Measurements from ENCODE around the gene KRT83.

KRT83 gene

DNA sequence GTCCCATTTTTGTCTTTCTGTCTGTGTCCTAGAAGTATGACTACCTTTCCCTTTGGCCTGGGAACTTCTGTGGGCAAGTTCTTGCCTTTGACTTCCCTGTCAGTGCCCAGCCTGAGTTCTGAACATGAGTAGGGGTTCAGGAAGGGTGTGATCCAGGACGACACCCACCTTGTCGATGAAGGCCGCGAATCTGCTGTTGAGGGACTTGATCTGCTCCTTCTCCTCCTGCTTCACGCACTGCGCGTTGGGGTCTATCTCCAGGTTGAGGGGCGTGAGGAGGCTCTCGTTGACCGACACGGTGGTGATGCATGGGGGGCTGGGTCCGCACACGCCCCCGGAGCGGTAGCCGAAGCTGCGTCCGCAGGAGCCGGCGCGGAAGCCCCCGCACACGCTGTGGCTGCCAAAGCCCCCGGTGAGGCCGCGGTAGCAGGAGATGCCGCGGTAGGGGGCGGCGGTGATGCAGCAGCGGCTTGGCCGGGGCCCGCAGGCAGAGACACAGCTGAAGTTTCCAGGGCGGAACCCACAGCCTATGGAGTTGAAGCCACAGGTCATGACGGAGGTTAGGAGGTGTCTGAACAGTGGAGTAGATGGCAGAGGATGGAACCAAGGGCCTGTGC is at the start of gene KRT83:
Gene KRT83 (minus strand): TSS at position 615 of the 617 bp plus-strand sequence. CDS start 63 bp downstream, at position 552.
- DNase-seq, result no peak

DNA sequence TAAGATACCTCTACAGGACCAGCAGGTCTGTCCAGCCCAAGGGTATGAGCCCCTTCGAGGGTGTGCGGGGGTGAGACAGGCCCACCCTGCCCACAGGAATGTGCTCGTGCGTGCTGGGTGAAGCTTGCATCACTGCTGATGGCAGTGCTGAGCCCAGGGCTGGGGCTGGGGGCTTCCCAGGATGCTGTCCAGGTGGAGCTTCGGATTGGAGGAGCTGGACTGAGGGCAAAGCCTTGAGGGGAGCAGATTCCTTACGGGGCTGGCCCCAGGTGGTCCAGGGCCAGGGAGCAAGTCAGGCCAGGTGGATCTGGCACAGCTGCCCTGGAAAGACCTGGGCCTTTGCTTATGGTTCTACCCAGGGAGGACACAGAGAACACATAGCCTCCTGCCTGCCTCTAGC is 48.6 kb upstream of the KRT83 start:
- no peak for DNase-seq

DNA sequence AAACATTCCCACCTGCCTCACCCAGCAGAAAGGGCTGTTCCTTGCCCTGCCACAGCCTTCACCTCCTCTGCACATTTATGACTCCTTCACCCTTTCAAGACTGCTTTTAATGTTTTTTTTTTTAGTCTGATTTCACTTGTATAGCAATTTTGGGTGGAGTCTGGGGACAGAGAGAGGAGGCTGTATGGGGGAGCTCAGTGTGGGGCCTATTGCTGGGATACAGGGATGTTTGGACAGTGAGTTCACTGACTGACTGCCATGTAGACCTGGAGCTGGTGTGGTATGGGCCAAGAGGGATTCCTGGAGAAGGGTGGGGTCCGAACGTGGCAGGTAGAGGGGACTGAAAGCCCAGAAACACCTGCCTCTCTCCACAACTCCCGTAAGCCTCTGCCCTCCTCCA is 48.0 kb upstream of the KRT83 start:
- DNase-seq, result no peak

DNA sequence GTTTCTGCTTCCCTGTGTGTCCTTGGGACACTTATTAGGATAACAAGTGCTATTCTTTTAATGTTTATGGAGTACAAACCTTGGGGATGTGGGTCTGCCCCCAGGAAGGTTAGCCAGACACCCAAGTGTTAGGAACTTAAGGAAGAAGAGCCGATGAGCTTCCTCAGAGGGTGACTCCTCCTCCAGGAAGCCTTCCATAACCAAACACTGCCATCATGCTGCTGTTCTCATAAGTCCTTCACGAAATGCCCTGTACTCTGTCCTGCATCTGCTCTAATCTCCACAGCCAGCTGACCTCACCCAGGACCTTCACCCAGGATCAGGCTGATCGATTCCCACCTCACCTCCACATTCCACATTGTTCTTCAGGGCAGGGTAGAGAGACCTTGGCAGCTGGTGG is 47.3 kb upstream of the KRT83 start:
- no peak for DNase-seq

DNA sequence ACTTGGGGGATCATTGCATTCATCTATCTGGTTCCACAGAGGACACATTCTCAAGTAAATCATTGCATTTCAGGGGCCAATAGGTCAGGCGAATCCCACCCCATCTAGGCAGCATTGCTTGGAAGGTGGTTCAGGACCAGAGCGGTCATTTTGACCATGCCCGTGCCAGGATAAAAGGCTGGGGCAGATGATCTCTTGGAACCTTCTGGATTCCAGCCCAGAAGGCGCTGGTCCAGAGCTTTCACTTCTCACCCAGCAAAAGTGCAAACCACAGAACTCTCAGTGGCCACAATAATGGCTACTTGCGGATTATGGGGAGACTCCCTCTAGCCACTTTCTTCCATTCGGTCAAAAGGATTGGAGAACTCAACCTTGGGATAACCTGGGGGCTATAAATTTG is 46.7 kb upstream of the KRT83 start:
- DNase-seq, result no peak

DNA sequence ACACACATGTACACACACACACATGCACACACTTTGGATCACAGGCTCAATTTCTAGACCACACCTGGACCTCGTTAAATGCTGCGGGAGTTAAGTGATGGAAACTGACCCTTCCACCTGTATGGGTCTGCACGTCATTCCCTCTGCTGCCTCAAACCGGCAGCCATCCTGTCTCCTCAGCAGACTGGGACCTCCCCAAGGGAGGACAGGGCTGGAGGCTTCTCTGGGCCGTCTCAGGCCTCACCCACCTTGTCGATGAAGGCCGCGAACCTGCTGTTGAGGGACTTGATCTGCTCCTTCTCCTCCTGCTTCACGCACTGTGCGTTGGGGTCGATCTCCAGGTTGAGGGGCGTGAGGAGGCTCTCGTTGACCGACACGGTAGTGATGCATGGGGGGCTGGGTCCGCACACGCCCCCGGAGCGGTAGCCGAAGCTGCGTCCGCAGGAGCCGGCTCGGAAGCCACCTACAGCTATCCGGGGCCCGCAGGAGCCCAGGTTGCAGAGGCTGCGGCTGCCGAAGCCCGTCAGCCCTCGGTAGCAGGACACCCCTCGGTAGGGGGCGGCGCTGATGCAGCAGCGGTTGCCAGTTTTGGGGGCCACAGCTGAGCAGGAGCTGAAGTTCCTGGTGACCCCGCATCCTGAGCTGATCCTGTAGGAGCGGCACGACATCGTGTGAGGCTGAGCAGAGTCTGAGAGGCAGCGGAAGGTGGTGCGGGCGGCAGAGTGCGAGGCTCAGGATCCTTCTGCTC is 45.7 kb upstream of the KRT83 start, which contains the start of gene KRT85:
Gene KRT85 (minus strand): TSS at position 744 of the 748 bp plus-strand sequence. CDS start 76 bp downstream, at position 668.
- no peak for DNase-seq

DNA sequence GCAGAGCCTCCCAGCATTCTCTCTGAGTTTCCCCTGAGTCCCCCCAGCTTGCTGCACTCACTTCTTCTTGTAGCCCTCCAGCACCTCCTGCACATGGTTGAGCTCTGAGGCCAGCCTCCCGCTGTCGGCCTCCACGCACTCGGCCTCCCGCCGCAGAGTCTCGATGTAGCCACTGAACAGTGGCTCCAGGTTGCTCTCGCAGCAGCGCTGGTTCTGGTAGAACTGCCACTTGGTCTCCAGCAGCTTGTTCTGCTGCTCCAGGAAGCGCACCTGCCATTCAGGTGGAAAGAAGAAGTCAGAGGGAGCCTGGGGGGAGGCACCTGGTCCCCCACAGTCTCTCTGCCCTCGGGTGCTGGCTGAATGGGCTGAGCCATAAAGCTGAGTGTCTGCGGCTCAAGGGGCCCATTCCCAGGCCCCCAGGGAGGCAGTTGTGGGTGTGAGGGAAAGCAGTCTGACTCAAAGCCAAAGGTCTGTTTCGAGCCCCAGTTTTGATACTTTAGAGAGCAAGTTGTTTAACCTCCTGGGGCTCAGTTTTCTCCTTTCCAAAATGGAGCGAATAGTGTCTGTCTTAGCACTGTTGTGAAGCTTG is 43.8 kb upstream of the KRT83 start:
- no peak for DNase-seq

DNA sequence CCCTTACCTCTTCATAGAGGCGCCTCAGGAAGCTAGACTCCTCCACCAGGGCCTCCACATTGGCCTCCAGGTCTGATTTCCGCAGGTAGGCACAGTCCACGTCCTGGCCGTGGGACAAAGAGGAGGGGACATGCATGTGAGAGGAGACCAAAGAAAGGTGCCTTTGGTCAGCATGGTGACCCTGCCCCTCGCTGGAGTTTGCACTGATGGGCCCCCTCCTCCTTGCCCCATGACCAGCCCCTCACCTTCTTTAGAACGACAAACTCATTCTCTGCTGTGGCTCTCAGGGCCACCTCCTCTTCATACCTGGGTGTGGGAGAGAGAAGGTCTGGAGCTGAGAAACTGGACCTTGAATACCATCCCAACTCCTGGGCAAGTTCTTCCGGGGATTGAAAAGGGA is 42.9 kb upstream of the KRT83 start:
- no peak for DNase-seq

DNA sequence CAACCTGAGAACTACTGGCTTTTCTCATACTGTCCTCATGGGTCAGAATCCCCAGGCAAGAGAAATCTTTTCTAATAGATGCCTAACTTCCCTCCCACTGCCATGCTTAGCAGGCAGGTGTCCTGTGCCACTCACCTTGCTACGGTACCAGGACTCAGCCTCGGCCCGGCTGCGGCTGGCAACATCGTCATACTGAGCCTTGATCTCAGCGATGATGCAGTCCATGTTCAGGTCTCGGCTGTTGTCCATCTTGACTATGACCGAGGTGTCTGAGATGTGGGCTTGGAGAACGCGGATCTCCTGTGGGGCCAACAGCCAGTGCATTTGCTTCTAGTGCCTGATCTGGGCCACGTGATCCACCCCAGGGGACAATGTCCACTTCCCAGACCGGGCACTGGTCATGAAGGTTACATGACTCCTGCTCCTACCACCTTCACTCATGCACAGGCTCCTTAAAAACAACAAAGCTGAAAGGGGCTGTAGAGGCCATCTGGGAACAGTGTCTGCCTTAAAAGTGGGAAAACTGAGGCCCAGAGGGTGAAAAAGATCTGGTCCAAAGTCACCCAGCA is 42.0 kb upstream of the KRT83 start:
- no peak for DNase-seq

DNA sequence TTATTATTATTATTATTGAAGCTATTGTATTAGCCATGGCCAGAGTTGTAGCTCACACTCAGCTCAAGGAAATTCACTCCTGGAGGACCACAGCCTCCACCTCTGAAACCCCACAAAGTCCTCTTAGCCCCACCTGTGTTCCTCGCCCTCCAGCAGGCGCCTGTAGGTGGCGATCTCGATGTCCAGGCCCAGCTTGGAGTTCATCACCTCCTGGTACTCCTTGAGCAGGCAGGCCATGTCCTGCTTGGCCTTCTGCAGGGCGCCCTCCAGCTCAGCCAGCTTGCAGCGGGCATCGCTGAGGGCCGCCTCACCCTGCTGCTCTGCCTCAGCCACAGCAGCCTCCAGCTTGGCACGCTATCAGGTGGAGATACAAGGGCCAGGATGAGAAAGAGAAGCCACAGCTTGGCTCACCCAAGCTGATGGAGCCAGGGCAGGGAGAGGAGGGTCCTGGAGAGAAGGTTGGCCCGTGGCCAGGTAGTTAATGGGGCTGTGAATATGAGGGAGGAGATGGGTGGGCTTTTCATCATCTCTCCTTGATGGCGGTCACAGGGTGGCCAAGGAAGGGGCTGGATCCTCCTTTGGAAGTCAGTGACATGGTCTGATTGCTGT is 41.0 kb upstream of the KRT83 start:
- no peak for DNase-seq

DNA sequence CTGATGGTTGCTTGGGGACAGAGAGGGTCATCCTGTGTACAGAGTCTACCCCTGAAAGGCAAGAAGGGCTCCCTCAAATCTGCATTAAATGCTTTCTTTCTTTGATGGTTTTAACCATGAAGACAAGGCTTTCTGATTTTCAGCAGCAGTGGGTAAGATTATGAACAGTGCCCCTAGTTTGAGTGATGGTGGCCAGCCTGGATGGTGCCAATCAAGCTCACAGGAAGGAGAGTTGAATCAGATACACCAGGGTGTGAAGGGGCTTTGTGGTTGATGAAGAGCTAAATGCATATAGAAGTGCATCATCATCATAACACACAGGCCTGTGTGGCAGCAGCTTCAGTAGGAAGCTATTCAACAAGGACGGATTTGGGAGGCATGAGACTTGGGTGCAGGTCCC is 40.4 kb upstream of the KRT83 start:
- DNase-seq, result no peak

DNA sequence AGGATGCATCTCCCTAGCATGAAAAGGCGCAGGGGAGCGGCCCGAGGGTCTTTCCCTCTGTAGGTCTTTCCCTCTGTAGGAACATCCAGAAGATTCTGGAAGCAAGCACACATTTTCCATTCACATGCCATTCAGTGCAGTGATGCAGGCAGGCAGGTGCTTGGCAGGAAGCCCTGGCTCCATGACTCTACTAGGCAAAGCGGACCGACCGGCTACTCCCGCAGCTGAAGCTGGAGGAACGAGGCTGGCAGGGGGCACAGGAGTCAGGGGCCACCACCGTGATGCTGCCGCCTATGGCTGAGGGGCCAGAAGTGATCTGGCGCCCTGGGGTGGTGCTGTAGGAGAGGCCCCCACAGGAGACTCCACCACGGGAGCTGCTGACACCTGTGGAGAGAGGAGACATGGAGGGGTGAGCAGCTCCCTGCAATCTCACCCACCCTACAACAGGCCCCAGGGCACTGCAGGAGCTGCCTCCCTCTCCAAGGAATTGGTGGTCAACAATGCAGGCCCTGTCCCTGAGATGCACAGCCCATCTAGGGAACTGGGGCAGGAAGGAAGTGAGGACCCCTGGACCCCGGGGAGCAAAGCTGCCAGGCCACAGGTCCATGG is 39.6 kb upstream of the KRT83 start:
- DNase-seq, result no peak

DNA sequence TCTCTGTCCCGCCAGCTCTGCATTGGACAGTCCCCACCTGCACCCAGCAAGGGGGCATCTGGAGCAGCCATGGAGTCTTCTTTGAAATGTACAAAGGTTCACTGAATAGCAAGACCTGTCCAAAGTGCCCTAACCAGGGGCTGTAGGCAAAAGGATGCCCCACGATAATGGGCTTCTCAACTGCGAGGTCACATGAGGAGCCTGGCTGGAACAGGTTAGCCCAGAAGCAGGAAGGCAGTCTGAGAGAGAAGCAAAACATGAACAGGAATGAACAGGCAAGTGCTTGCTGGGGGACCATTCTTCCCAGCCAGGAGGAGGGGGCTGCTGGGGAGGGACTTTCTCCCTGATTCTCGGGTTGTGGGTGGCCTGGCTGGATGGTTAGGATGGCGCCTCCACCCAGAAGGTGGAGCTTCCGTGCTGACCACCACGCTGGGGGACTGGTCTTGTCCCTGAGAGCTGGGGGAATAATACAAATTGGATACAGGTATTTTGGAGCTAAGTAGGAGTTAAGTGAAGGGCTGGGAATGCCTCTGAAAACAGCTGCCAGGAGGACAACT is 39.0 kb upstream of the KRT83 start:
- no peak for DNase-seq

DNA sequence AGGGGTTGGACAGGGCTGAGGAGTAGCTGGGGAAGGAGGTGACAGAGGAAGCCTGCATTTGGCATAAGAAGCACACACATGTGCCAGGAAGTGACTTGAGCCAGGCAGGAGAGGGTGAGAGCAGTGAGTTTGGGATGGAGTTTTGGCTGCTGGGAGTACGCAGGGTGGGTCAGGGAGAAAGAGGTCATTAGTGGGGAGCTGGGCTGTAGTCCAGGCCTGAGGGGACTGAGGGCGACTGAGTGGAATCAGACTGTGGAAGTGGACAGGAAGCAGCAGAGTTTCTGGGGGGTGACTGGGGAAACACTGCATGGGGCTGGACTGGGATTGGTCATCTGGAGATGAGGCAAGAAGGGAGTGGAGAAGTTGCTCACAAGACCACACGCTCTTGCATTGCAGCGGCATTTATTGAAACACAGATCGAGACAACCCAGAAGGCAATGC is 38.4 kb upstream of the KRT83 start:
- DNase-seq, result no peak

DNA sequence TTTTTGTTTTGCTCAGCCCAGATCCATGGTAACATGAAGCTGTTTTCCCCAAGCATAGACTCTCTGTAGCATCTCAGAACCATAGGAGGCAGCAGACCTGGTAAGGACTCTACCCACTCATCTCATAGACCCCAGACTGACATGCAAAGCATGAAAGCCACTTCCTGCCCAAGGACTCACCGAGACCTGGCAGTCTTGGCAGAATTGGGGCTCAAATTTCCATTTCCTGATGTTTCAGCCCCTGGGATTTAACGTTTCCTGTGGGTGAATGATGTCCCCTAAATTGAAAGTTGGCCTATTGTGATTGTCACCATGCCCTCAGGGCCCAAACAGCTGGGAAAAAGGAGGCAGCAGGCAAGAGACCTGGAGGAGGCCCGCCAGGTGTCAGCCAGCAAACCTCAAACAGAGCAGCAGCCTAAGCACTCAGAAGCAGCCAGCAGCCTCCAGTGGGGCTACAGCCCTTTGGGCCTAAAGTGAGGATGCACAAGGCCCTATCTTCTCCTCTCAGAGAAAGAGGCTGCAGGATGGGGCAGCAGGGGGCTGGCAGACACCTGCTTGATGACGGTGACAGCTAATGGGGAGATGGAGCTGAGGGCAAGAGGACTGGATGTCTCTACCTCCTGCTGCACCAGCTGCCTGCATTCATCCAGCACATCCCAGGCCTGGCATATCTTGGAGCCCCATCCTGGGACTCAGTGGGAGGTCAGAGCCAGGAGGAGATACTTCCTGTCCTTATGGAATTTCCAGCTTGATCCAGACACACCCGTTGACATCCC is 37.6 kb upstream of the KRT83 start:
- no peak for DNase-seq

DNA sequence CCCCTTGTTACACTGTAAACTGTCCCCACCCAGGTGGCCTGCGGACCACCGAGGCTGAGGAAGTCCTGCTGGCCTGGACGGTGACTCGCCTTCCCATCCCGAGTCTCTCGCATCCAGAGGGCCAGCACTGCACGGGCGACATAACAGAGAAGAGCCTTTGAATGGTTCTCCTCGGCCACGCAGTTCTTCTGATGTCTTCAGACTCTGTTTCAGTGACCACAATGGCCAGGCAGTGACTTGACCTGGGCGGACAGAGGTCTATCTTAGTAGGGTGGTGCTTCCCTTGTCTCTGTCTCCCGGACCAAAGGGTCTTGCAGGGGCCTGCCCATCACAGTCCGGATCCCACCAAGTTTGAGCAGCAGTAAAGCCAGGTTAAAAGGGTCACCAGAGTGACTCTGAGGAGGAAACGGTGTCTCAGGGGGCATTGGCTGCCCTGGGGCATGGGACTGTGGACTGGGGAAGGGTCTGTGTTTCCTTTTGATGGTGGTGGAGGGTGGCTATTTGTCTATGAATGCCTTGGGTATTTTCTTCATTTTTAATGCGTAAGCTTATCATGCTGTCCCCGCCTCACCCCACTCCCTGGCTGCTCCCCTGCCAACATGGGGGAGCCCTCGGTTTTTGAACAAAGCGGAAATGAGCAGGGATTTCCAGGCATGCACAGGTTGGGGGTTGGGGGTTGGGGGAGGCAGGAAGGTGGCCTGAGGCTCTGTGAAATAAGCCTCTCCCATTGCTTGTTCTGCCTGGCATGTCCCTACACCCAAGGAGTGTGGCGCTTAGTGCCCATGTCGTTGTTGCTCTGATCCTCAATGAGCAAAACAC is 35.8 kb upstream of the KRT83 start:
- DNase-seq, result no peak

DNA sequence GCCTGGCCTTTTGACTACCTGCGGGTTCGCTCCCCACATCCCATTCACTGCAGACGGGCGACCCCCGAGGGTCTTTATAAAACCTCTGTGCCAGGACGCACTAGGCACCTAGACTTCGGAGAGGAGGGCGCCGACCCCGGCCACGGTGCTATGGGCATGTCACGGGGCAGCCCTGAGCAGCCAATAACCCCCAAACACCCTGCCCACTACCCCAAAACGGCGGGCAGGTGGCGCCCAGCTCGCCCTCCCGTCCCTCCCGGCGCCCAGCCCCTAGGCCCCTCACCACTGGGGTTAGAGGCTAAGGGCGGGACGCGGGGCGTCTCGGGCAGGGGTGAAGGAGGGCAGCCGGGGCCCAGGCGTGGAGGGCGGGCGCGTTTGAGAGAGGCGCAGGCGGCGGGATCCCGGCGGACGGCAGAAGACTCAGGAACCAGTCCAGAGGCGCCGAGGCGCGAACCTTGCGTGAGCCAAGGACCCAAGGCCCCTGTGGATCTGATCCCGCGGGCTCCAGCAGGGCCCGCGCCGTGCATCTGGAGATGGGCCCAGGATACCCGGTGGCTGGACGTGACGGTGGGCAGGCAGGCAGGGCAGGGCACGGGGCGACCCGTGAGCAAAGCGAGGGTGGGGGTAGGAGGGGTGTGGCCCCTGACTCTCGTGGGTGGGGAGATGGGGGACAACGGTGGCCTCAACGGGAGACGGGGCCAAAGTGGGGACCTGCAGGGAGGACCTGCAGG is 35.0 kb upstream of the KRT83 start:
- no peak for DNase-seq

DNA sequence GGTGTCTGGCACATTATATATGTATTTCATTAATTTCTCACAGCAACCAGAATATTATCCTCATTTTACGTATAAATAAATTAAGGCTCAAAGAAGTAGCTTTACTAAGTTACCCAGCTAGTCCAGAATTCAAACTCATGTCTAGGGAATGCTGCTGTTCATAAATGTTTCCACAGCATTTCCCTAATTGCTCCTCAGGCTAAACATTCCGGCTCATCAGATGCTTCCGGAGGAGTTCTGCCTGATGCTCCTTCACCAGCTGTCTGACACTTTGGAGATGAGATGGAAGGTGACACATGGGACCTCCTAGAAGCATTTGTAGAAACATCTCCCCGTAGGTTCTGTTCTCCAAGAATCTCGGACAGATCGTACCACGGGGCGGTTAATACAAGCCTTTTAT is 34.0 kb upstream of the KRT83 start:
- DNase-seq, result no peak

DNA sequence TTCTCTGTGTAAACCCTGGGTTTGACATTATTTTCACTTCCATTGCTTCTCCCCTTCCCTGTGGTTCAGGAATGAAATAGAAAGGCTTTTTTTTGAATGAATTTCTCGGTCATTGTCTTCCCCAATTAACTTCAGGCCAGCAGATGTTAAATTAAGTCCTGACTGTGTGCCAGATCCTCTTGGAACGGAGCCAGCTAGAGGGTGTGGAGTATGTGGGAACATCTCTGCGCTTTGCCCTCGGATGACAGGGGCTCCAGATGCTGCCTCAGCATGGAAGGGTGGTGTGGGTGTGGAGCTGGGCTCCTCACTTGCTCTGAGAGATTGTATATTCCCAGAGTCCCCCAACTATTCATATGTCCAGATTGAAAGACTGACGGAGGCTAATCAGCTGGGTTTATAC is 33.0 kb upstream of the KRT83 start:
- DNase-seq, result peak; percentile 45

DNA sequence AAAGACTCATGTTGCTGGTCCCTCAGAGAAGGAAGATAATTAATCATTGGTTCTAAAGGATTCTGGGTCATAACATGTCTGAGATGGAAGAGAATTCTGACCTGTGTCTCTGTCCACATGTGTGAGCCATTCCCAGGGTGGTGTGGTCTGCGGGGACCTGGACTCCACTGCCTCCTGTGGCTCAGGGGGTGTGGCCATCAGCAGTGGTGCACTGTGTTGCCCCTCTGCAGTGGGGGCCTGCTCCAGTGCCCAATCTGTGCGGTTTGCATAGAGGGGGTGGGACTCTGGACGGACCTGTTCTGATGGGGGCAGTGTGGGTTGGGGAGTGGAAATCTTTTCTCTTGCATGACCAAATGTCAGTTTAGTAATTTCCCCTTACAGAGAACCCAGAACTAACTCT is 32.6 kb upstream of the KRT83 start:
- no peak for DNase-seq
